ENCODE data around the gene SLC16A1.
A peak's percentile ranks its signal among the peaks of the same experiment; 100 is the strongest.
"Not testable (repeated sequence)": the region's sequence is repeated elsewhere in the genome, so short reads cannot be mapped to it uniquely, and the experiment has no call there.

SLC16A1 gene

DNA sequence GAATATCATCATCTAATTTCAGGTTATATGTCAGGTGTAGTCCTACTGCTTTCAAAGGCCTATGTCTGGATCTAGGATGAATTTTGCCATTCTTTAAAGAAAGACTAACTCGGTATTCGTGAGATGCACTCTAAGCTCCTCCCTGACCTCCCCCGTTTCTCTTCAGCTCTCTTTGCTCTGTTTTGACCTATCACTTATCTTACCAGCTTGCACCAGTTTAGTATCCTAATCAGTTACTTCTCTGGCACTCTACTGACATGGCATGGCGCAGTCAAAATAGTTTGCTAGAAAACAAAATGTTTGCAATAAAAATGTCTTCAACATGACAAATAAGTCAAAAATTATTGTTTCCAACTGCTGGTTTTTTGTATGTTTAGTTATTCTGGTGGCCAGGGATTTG lies 8.4 kb upstream of the SLC16A1 start:
- DNase-seq (ENCODE audit: low read depth), result no peak

DNA sequence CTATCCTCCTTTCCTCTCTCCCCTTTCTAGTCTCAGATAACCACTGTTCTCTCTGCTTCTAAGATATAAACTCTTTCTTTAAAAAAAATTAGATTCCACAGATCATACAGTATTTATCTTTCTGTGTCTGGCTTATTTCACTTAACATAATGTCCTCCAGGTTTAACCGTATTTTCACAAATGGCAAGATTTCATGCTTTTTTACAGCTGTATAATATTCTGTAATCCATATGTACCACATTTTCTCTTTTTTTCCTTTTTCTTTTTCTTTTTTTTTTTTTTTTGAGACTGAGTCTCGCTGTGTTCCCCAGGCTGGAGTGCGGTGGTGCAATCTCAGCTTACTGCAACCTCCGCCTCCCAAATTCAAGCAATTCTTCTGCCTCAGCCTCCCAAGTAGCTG lies 5.1 kb upstream of the SLC16A1 start:
- DNase-seq (ENCODE audit: low read depth), result no peak

DNA sequence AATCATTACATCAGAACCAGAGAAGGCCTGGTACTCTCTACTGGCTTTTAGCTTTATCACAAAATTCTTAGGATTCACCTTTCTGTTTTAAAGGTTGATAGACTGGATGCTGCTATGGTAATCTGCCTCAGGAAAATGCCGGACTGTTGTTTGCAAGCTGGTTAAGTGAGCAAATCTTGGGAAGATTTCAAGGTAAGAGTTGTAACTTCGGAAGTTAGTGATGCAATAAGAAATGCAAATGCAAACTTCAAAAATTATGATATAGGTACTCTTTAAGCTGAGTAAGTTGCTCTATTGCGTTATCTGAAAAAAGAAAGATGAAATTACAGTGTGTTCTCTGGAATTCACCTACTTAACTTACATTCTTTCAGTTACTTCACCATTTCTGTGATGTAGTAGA lies 4.4 kb upstream of the SLC16A1 start:
- no peak for DNase-seq (ENCODE audit: low read depth)

DNA sequence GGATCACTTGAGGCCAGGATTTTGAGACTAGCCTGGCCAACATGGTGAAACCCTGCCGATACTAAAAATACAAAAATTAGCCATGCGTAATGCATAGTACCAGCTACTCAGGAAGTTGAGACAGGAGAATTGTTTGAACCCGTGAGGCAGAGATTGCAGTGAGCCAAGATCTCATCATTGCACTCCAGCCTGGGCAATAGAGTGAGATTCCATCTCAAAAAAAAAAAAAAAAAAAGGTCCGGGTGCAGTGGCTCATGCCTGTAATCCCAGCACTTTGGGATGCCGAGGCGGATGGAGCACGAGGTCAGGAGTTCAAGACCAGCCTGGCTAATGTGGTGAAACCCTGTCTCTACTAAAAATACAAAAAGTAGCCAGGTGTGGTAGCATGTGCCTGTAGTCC lies 2.2 kb upstream of the SLC16A1 start:
- DNase-seq (ENCODE audit: low read depth), result not testable (repeated sequence)

DNA sequence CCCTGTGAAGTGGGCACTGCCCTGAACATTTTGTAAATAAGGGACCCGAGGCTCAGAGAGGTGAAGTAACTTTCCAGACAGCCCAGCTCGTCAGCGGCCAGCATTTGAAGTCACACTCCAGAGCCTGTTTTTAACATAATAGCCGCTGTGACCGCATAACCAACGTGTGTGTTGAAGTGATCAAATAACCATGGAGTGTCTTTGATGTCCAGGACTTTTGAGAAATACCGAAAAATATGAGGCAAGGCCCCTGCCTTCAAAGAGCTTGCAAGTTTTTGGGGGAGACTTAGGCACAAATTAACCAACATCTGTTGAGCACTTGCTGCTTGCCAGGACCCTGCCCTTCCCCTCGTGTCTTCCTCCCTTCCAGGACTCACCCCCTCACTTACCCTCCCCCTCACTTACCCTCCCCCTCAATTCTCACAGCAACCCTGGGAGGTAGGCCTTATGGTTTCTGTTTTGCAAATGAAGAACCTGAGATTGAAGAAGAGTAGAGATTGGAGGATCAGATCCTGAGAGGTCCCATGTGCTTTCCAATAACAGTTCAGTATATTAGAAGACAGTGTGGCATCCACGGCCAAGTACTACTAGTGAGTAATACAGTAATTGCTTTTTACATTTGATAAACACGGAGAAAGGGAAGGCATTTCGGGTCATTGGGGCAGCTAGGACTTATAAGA lies 1.3 kb upstream of the SLC16A1 start:
- DNase-seq (ENCODE audit: low read depth), result no peak

DNA sequence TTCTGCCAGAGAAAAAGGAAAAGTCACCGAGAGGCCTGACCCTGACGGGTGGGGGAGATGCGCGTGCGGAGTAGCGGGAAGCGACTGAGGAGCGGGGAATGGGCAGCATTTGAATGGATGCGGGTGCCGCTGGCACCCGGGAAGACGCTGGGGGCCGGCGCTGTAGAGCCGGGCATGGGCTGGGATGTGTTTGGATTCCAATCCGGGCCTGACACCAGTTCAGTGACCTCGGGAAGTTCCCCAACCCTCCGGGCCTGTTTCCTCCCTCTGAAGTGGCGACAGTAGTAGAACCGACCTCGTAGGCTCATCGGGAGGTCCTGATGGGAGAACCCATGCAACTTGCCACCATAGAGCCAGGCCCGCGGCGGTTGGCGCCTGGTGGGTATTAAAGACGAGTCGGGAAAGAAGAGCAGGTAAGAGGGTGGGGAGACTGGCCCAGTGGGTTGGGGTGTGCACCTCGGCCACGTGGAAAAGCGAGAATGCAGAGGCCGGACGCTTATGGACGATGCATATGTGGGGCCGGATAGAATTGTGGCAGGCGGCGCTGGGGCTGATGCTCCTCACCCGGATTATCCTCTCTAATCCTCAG lies 642 bp upstream of the SLC16A1 start:
- peak; percentile 6 for DNase-seq (ENCODE audit: low read depth)

DNA sequence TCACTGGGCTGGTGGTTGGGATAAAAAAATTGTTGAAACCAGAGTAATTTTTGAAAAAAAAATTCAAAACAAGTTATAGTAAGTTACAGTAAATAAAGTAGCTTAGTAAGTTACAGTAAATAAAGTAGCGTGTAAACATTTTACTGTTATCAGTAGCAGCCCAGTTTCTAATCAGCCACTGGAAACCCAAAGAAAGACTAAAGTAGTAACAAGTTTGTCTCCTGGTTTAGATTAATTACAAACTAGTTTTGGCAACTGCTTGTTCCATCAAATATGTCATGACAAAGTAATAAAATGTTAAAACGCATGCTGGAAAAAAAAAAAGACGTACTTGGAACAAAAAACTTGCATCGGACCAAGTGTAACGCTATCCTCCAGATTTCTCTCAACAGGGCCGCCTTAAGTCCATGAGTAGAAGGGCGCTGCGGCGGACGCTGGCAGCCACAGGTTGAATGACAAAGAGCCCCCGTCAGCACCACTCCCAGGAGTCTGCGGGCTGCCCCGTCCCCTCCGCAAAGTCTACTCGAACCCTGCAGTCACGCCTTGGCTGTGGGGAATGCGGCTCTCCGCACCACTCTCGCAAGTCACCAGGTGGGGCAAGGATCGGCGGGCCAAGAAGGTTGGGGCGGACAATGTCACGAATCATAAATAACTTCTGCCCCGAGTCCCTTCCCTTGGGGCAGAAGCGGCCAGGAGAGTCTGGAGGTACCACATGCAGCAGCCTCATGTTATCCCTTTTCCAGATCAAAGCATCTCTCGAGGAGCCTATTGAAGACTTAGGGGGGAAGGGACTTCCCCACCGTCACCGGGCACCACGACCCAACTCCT lies 837 bp downstream of the SLC16A1 start:
- DNase-seq (ENCODE audit: low read depth), result peak; percentile 20

DNA sequence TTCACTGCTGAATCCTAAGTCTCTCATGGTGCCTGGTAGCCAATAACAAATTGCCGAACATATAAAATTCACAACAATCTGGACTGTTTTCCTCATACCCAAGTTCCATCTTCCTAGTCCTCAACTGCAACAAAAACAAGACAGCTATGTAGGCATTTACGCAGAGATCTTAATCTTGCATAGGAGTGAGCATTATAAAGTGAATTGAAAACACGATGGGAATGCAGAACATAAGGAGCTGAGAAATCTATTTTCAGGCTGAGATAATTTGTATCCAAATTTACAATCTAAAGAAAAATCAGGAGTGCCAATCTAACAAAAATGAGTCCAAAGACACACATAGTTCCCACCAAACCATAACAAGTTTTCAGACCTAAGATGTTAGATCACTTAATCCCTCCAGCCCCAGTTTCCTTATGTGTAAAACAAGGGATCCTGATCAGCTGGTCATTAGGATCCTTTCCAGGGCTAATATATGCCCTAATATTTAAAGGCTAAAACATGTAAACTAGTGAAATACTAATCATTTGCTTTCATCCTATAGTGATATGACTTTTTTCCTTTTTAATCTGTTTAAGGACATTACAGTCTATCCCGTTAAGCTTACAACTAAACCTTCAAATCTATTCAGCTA lies 1.9 kb downstream of the SLC16A1 start:
- DNase-seq (ENCODE audit: low read depth), result no peak

DNA sequence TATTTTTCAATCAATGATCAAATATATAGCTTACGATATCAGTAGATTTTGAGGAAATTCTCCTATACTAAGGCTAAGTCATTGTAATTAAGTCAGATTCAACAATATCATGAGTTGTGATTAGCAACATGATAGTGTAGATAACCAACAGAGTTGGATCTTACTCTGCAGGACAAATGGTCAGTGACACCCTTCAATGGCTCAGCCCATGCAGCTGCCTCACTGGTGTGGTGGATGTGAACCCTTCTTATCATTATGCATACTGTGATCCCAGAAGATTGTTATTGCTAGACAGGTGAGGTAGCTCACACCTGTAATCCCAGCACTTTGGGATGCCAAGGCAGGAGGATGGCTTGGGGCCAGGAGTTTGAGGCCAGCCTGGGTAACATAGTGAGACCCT lies 5.6 kb downstream of the SLC16A1 start:
- no peak for DNase-seq (ENCODE audit: low read depth)

DNA sequence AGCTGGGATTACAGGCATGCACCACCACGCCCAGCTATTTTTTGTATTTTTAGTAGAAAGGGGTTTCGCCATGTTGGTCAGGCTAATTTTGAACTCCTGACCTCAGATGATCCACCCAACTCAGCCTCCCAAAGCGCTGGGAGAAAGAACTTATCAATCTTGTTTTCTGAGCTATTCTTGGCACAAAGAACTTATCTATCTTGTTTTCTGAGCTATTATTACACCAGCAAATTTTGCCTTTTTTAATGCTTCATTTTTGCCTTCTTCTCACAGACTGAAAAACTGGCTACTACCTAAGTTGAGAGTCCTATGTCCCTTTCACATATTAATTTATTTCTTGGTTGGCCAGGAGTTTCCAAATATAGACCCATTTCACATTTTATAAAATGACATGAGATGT lies 9.3 kb downstream of the SLC16A1 start:
- DNase-seq (ENCODE audit: low read depth), result no peak

DNA sequence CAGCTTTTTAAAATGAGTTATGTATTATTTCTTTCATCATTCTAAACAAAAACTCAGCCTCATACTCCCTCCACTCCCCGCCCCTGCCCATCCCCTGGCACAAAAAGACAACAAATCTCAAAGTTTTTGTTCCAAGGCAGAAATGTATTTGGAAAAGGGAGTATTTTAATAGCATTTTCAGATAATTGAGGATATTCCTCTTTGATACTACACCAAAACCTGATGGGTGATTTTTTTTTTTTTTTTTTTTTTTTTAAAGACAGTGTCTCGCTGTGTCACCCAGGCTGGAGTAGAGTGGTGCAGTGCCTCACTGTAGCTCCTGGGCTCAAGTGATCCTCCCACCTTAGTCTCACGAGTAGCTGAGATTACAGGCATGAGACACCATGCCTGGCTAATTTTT lies 16.2 kb downstream of the SLC16A1 start:
- no peak for DNase-seq (ENCODE audit: low read depth)

DNA sequence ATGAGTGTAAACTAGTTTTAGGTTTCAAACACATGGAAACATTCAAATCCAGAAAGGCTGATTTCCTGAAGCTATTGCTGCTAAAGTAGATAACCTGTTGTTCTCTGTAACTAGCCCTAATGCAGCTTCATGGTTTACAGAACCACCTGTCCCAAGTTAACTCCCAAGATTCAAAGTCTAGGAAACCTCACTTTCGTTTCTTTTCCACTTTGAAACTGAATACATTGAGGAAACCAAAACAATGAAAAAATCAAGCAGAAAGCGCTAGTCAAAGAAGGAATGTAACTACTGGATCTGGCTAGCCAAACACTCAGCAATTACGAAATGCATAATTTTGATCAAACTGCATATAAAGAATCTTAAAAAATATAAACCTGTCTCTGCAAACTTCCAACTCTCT lies 17.8 kb downstream of the SLC16A1 start:
- no peak for DNase-seq (ENCODE audit: low read depth)

DNA sequence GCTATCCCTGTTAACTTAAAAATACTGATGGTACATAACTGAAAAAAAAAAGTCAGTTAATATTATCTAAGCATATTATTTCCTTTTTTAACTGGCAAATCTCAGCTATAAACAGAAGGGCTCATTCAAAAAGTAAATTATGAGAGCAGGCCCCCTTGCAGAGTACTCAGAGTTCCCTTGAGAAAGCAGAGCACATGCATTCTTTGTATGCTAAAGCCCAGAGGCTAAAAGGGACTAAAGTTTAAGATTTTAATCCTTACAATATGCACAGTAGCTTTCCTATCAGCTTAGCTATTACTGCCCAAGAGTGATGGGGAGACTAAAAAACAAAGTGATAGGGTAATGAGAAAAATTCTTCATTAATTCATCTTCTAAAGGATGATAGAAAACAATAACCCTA lies 18.5 kb downstream of the SLC16A1 start:
- no peak for DNase-seq (ENCODE audit: low read depth)

DNA sequence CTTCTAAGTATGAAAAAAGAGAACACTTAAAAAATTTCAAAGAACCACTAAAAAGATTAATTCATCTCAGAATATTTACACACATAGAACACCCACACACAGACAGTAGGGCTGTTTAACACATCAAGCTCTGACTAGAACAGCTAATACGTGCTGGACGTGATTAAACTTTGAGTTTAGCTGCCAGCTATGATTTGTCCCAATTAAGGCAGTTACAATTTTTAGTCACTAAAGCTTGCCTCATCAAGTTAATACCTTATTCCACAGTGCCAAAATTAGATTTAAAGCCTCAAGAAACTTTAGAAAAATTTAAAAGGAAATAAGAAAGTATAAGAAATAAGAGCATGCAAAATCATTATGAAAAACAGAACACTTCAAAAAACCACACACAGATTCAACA lies 18.9 kb downstream of the SLC16A1 start:
- no peak for DNase-seq (ENCODE audit: low read depth)

DNA sequence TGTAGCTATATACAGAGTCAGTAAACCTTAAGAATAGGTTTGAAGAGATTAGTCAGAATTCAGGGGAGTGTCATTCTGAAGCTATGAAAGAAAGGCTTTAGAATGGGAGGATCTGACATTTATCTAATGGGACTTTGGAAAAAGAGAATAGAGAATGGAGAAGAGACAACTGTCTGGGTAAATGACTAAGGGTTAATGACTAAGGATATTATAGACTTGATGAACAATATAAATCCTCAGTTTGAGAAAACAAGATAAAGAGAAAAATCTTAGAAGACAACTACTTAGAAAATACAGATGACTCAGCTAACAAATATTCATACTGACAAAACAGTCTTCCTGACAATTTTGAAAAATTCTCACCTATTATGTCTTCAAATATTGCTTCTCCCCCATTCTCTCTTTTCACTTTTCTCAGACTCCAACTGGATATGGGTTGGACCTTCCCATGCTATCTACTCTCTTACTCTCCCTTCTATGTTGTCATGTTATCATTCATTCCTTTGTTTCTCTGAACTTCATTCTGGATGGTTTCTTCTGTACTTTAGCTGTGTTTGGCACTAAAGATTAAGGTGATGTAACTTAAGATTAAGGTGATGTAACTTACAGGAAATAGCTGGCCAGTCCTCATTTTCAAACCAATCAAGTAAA lies 20.4 kb downstream of the SLC16A1 start:
- DNase-seq (ENCODE audit: low read depth), result no peak

DNA sequence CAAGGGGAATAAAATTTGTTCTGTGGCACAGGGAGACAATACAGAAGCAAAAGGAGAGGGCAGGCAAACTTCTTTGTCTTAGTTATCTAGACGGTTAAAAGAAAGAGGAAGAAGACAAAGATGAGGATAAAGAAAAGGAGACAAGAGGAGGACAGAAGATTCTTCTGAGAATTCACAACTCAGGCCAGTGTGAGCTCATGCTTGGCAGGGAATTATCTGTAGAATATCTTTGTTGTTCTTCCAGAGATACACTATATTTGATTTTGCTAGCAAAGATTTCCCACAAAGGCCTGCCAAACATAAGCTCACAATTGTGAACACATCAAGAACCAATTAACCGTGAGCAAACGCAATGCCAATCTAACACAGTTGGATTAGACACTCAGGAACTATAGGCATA lies 21.4 kb downstream of the SLC16A1 start:
- DNase-seq (ENCODE audit: low read depth), result no peak

DNA sequence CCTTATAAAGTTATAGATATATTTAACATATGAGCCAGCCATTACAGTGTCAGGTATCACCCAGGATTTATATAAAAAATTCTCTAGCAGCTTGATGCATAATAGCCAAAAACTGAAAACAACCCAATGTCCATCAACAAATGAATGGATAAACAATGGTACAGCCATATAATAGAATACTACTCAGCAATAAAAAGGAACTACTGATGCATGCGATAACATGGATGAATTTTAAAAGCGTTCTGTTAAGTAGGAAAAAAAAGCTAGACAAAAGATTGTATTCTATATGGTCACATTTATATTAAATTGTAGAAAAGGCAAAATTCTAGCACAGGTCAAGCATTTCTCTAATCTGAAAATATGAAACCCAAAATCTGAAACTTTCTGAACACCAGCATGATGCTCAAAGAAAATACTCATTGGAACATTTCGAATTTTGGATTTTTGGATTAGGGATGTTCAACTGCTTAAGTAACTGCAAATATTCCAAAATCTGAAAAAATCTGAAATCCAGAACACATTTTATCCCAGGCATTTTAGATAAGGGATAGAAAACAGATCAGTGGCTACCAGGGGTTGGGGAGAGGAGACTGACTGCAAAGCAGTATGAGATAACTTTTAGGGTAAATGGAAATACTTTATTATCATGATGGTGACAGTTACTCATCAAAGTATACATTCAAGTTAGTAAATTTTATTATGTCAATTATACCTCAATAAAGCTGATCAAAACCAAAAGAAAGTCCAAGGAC lies 22.0 kb downstream of the SLC16A1 start:
- no peak for DNase-seq (ENCODE audit: low read depth)

DNA sequence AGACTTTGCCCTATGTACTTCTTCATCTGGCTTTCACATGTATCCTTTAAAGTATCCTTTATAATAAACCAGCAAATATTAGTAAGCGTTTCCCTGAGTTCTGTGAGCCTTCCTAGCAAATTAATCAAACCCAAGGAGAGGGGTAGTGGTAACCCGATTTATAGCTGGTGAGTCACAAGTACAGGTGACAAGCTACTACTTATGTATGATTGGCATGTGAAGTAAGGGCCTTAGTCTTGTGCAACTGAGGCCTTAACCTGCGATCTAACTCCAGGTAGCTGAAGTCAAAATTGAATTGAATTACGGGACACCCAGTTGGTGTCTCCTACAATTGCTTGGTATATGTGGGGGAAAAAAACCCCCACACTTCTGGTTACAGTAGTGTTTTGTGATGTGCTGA lies 26.0 kb downstream of the SLC16A1 start:
- DNase-seq (ENCODE audit: low read depth), result no peak

DNA sequence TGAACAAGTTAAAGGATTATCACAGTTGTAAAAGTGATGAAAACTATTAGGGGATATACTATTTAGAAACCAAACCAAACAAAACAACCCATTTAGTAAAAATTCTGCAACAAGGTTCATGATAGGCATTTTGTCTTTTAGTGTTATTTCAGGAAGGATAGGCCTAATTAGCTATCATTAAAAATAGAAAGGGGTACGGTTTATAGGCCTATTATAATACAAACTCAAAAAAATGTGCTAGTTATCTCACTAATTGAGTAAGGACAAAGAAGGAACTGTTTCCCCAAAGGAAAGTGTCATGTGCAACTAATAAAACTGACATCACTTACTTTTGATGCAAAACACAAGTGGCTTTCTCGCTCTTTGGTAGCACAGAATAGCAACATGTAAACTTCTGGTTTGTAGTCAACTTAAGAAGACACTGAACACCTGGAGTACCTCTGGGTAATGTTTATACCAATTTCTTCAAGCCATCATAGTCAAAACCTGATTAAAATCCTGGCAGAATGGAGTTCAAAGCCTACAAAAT lies 28.5 kb downstream of the SLC16A1 start:
- DNase-seq (ENCODE audit: low read depth), result no peak

DNA sequence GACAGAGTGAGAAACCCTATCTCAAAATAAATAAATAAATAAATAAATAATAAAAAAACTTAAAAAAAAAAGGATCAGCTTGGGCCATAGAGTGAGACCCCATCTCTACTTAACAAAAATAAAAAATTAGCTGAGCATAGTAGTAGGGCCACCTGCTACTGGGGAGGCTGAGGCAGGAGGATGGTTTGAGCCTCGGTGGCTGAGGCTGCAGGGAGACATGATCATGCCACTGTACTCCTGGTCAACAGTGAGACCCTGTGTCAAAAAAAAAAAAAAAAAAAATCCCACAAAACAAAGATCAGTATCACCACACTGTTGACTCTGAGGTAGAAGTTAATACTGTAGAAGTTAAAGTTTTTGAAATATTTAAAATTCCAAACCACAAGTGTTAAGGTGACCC lies 29.1 kb downstream of the SLC16A1 start:
- no peak for DNase-seq (ENCODE audit: low read depth)

DNA sequence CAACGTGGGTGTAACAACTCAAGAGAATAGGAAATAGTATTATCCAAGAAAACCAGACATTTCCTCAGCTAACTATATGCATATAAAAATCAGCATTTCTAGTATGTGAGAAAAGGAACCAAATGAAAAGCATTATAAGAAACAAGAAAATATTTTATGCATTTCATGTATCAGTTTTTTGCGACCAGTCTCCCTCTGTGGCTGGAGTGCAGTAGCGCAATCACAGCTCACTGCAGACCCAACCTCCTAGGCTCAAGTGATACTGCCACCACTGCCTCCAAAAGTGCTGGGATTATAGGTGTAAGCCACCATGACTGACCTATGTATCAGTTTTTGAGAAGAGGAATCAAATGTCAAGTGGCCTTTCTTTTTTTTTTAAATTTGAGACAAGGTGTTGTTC lies 31.0 kb downstream of the SLC16A1 start:
- DNase-seq (ENCODE audit: low read depth), result no peak

All from stimulated activated CD8-positive, alpha-beta memory T cell treated with anti-CD3 and anti-CD28 coated beads, Interleukin-12 subunit alpha, Interleukin-12 subunit beta, amount 100 ng/mL, for 1 hour (primary cell).